ENCODE measurements around the gene PRLR.

PRLR gene

GRCh38 chr5:35158622-35159369, 71.5 kb downstream of the PRLR start:
- TF ChIP-seq ESRRG (CRISPR knock-in tag; IDR thresholded peaks at IDR 0.05) = no peak
- no peak for TF ChIP-seq TOX (CRISPR knock-in tag; IDR thresholded peaks at IDR 0.05; ENCODE audit: borderline replicate concordance)
- TF ChIP-seq ISL1 (CRISPR knock-in tag; IDR thresholded peaks at IDR 0.05) = no peak
- ATAC-seq = no peak

- ATAC-seq = no peak
- TF ChIP-seq TCF4 (CRISPR knock-in tag; IDR thresholded peaks at IDR 0.05; ENCODE audit: borderline replicate concordance) (no peak), TSHZ2 (CRISPR knock-in tag; IDR thresholded peaks at IDR 0.05) (no peak)
- TF ChIP-seq, protein P1, sequence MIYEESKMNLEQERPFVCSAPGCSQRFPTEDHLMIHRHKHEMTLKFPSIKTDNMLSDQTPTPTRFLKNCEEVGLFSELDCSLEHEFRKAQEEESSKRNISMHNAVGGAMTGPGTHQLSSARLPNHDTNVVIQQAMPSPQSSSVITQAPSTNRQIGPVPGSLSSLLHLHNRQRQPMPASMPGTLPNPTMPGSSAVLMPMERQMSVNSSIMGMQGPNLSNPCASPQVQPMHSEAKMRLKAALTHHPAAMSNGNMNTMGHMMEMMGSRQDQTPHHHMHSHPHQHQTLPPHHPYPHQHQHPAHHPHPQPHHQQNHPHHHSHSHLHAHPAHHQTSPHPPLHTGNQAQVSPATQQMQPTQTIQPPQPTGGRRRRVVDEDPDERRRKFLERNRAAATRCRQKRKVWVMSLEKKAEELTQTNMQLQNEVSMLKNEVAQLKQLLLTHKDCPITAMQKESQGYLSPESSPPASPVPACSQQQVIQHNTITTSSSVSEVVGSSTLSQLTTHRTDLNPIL (CRISPR knock-in tag; IDR thresholded peaks at IDR 0.05; ENCODE audit: low read depth) = no peak
Observed at GRCh38 chr5:35158204-35158603, 72.1 kb downstream of the PRLR start.

- ATAC-seq = no peak
- no peak for TF ChIP-seq ZFP30 (CRISPR knock-in tag; IDR thresholded peaks at IDR 0.05)
- TF ChIP-seq TSHZ2 (CRISPR knock-in tag; IDR thresholded peaks at IDR 0.05) = no peak
- TF ChIP-seq BACH2 (CRISPR knock-in tag; IDR thresholded peaks at IDR 0.05; ENCODE audit: borderline replicate concordance) = no peak
Observed at GRCh38 chr5:35153375-35153932, 76.8 kb downstream of the PRLR start.

DNA sequence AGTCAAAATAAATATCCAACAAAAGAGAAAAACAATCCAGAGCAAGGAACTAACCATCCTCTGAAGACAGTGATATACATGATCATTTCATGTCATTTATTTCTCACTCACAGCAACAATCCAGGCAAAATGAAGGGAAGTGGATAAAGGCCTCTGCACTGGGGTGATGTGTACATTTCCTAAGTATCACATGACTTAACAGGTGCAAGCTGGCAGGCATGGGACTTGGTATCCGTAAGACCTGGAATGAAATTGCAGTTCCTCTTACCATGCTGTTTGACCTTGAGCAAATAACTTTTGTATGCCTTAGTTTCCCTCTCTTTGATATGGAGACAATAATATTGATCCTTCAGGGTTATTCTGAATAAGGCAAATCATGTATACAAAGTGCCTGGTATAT, 77.6 kb downstream of the PRLR start:
- ATAC-seq = no peak
- TF ChIP-seq GLIS3 (CRISPR knock-in tag; IDR thresholded peaks at IDR 0.05) (no peak), ARNTL (CRISPR knock-in tag; IDR thresholded peaks at IDR 0.05; ENCODE audit: borderline replicate concordance, low read depth) (no peak), ZC3H10 (CRISPR knock-in tag; IDR thresholded peaks at IDR 0.05) (no peak), ISL1 (CRISPR knock-in tag; IDR thresholded peaks at IDR 0.05) (no peak), SNAI2 (CRISPR knock-in tag; IDR thresholded peaks at IDR 0.05) (no peak), BACH2 (CRISPR knock-in tag; IDR thresholded peaks at IDR 0.05; ENCODE audit: borderline replicate concordance) (no peak), ZNF70 (CRISPR knock-in tag; IDR thresholded peaks at IDR 0.05) (no peak), OSR1 (CRISPR knock-in tag; IDR thresholded peaks at IDR 0.05) (no peak)
- TF ChIP-seq, protein P1 (CRISPR knock-in tag; IDR thresholded peaks at IDR 0.05; ENCODE audit: low read depth) = no peak

DNA sequence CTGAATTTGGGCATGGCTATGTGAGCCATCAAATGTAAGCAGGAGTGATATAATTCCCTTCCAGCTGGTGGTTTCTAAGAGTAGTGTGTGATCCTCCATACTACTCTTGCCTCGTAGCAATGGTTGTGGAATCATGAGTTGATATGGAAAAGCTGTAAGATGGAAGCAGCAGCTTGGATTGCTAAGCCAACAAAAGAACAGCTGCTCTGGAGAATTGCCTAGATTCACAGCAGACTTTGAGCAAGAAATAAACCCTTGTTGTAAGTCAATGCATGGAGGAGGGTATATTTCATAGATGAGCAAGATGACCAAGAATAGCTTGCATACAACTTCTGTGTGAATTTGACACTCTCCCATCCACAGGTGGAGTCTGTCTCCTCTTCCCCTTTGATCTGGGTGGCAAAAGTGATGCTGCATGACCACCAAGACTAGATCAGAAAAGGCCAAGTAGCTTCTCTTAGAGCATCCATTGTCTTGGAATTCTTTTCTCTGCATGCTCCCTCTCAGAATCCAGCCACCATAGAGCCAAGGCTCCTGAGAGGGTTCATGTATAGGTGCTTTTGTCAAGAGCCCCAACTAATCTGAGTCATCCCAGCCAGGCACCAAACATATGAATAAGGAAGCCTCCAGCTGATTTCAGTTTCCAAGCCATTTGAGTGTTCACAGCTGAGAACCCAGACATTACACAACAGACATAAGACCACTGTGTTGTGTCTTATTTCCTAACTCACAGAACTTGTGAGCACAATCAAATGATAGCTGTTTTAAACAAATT, 79.0 kb downstream of the PRLR start:
- ATAC-seq = no peak
- TF ChIP-seq ISL1 (CRISPR knock-in tag; IDR thresholded peaks at IDR 0.05) (no peak), ZNF70 (CRISPR knock-in tag; IDR thresholded peaks at IDR 0.05) (no peak)
- TF ChIP-seq, protein P1 (CRISPR knock-in tag; IDR thresholded peaks at IDR 0.05; ENCODE audit: low read depth) = no peak
- TF ChIP-seq, protein P2, sequence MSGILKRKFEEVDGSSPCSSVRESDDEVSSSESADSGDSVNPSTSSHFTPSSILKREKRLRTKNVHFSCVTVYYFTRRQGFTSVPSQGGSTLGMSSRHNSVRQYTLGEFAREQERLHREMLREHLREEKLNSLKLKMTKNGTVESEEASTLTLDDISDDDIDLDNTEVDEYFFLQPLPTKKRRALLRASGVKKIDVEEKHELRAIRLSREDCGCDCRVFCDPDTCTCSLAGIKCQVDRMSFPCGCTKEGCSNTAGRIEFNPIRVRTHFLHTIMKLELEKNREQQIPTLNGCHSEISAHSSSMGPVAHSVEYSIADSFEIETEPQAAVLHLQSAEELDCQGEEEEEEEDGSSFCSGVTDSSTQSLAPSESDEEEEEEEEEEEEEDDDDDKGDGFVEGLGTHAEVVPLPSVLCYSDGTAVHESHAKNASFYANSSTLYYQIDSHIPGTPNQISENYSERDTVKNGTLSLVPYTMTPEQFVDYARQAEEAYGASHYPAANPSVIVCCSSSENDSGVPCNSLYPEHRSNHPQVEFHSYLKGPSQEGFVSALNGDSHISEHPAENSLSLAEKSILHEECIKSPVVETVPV (CRISPR knock-in tag; IDR thresholded peaks at IDR 0.05) = no peak

All from SK-N-SH treated with all-trans-retinoic acid at 6 μM for 48 hours (cell line).